Measurements from ENCODE around the gene PLA2G4C. TPM values are rescaled to one million over a fixed set of nuclear protein-coding genes. Genes with fewer than 3 reads are reported as not detected.

Gene PLA2G4C
- total and polyA plus RNA-seq, 8 donors = 1.4 to 90.2 (median 5.9) TPM

DNA sequence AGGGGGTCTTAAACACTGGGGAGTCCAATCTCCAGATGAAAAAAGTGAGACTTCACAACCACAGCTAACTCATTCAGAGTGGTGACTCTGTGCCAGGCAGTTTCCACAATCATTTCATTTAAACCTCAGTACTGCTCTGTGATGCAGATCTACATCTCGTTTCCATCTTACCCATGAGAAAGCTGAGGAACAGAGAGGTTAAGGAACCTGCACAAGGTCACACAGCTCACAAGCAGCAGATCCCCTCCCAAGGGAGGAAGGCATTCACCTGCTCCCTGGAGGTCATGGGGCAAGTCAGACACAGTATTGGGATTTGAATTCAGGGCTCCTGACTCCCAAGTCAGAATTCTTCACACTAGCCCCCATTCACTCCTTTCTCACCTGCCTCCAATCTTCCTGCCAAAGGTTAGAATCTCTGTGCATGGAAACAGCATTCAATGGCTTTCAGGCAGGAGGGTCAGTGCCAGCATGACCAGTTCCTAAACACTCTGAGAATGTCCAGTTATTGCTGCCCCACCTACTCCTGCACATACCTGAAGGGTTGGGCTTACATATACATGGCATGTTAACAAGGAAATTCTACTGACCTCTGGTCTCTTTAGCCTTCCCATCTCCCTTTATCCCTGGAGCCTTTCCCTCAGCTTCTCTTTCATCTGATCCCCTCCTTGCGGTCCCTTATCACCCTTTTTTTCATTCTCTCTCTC, 68.6 kb downstream of the PLA2G4C start:
- DNase-seq = no peak
- H3K4me3 ChIP-seq = no peak overlapping the region
- no peaks in the 10 kb centered on the region for H3K4me1 ChIP-seq
- peaks cover 0 to 31% (median 0%) of the 10 kb centered on the region in 3 donors for H3K27me3 ChIP-seq
- intact Hi-C loops (cut with DNase I; ENCODE audit: low total_unique reads) = no loop called here
- peaks cover 0 to 9% (median 8%) of the 10 kb centered on the region in 4 donors for H3K9me3 ChIP-seq
- no peak for TF ChIP-seq EP300 (IDR thresholded peaks at IDR 0.05)
- no peak for TF ChIP-seq CTCF (IDR thresholded peaks at IDR 0.05)
- TF ChIP-seq POLR2A (IDR thresholded peaks at IDR 0.05) = no peak
- no peak for TF ChIP-seq POLR2AphosphoS5 (IDR thresholded peaks at IDR 0.05)
- 39 to 63% (median 46%) methylated on average over 2 of the region's 2 CpGs for WGBS, 5 donors
- H3K36me3 ChIP-seq = no peaks in the 10 kb centered on the region
- H3K27ac ChIP-seq = no peak overlapping the region

- no peak for DNase-seq
- no peaks in the 10 kb centered on the region for H3K4me1 ChIP-seq
- H3K9me3 ChIP-seq = peaks cover 0 to 20% (median 19%) of the 10 kb centered on the region in 4 donors
- H3K36me3 ChIP-seq = no peaks in the 10 kb centered on the region
- no peak overlapping the region for H3K27ac ChIP-seq
- intact Hi-C loops (cut with DNase I; ENCODE audit: low total_unique reads) = no loop called here
- H3K27me3 ChIP-seq = peaks cover 0 to 31% (median 0%) of the 10 kb centered on the region in 3 donors
- TF ChIP-seq CTCF (IDR thresholded peaks at IDR 0.05) = no peak
- TF ChIP-seq POLR2A (IDR thresholded peaks at IDR 0.05) = no peak
- TF ChIP-seq EP300 (IDR thresholded peaks at IDR 0.05) = no peak
- TF ChIP-seq POLR2AphosphoS5 (IDR thresholded peaks at IDR 0.05) = no peak
- H3K4me3 ChIP-seq = no peak overlapping the region
- 81 to 89% (median 88%) methylated on average over 2 of the region's 2 CpGs for WGBS, 5 donors
Measured at GRCh38 chr19:48036765-48037164, 73.9 kb downstream of the PLA2G4C start.

- Histone ChIP-seq H3K4me3 (no peak overlapping the region), H3K36me3 (no peaks in the 10 kb centered on the region), H3K9me3 (peaks cover 0 to 20% (median 19%) of the 10 kb centered on the region in 4 donors), H3K27ac (no peak overlapping the region), H3K4me1 (no peaks in the 10 kb centered on the region), H3K27me3 (peaks cover 0 to 38% (median 0%) of the 10 kb centered on the region in 3 donors)
- DNase-seq = no peak
- intact Hi-C loops (cut with DNase I; ENCODE audit: low total_unique reads) = no loop called here
- WGBS, 5 donors = 64 to 79% (median 73%) methylated on average over 5 of the region's 5 CpGs
- TF ChIP-seq CTCF (IDR thresholded peaks at IDR 0.05) (no peak), POLR2A (IDR thresholded peaks at IDR 0.05) (no peak), EP300 (IDR thresholded peaks at IDR 0.05) (no peak), POLR2AphosphoS5 (IDR thresholded peaks at IDR 0.05) (no peak)
Measured at GRCh38 chr19:48033604-48034003, 77.0 kb downstream of the PLA2G4C start.

DNA sequence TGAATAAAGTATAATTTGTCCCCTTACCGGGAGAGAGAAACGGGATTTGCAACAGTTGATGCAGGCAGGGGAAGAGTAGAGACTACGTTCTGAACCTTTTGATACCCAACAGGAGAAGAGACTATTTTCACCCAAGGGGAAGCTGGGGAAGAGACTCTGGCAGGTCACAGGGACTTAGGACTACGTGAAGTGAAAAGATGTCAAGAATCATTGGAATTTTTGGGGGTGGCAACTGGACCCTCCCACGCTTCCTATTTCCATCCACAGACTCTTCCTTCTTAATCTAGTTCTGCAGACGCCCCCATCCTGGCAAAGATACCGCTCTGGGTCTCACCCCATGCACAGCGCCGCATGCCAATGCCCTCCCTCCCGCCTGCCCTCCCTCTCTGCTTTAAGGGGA, 80.5 kb downstream of the PLA2G4C start:
- no peak overlapping the region for H3K27ac ChIP-seq
- no peaks in the 10 kb centered on the region for H3K4me1 ChIP-seq
- H3K36me3 ChIP-seq = no peaks in the 10 kb centered on the region
- TF ChIP-seq CTCF (IDR thresholded peaks at IDR 0.05) (no peak), EP300 (IDR thresholded peaks at IDR 0.05) (no peak), POLR2AphosphoS5 (IDR thresholded peaks at IDR 0.05) (no peak), POLR2A (IDR thresholded peaks at IDR 0.05) (no peak)
- H3K9me3 ChIP-seq = no peaks in the 10 kb centered on the region
- H3K4me3 ChIP-seq = no peak overlapping the region
- WGBS, 5 donors = 53 to 74% (median 64%) methylated on average over 10 of the region's 10 CpGs
- no peak for DNase-seq
- intact Hi-C loops (cut with DNase I; ENCODE audit: low total_unique reads) = no loop called here
- H3K27me3 ChIP-seq = peaks cover 0 to 47% (median 6%) of the 10 kb centered on the region in 3 donors

Data from stomach (tissue), 9 donors.